GM04503 (cell line): ENCODE results near the gene KRT25.
A peak's percentile ranks its signal among the peaks of the same experiment; 100 is the strongest.

Experiments used
- DNase-seq: peaks from one replicate; pipeline ENCODE4 v3.0.0-alpha.2; 2012; ENCODE audit warnings: low read depth

Gene KRT25

DNA sequence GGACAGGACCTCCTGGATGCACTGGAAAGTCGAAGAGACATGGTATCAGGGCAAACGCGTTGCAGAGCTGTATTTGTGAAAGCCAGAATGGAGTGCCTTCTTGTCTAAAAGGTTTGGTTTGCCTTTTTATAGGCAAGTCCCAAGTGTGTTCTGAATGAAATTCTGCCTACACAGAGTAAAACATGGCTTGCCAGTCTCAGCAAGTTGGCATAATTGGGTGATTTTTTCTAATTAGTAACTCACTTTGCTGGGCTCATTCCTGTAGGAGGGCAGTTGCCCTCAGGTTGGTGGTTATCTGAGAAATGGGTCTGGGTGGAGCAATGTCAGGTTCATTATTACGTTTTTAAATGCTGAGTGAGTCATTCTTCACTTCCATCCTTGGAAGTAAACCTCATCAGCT lies at the start of gene KRT25:
TSS of gene KRT25 (minus strand) at position 101 of the 400 bp plus-strand sequence. CDS start at position 41, 60 bp downstream.
- no peak for DNase-seq

- DNase-seq = no peak
Observed at GRCh38 chr17:40803617-40804082, 48.5 kb upstream of the KRT25 start.

GRCh38 chr17:40801157-40801556 lies 46.0 kb upstream of the KRT25 start:
- no peak for DNase-seq

- DNase-seq = no peak
Observed at GRCh38 chr17:40800381-40800780, 45.2 kb upstream of the KRT25 start.

- DNase-seq = no peak
Observed at GRCh38 chr17:40799859-40800258, 44.7 kb upstream of the KRT25 start, which contains the start of gene KRT28. KRT28 (minus strand) TSS chr17:40799959; CDS start chr17:40799893, 66 bp downstream.

GRCh38 chr17:40796846-40797245 lies 41.7 kb upstream of the KRT25 start:
- no peak for DNase-seq

DNA sequence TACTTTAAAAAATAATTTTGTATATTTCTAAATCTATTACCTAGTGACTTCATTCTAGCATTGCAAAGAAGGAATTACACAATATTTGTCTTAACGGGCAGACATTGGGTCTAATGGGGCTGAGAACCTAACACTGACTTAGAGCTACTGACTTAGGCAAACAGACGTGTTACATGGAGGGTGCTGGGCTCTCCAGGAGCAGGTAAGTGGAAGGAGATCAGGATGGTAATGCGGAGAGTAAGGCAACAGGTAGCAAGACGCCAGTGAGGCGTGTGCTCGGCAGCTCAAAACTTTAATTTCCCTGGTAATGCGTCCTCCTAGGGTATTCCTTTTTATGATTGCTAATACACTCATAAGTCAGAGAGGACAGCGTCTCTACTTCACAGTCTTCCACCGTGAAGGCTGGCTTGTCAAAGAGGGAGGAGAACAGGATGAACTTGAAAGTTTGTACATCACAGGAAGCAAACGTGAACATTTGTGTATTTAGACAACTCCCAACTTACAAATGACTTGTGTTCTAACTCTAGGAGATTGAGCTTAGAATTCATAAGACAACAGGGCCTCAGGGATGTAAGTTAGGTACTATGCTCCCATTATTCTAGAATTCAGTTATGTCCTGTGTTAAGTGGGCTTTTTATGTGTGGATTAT lies 40.0 kb upstream of the KRT25 start:
- no peak for DNase-seq

DNA sequence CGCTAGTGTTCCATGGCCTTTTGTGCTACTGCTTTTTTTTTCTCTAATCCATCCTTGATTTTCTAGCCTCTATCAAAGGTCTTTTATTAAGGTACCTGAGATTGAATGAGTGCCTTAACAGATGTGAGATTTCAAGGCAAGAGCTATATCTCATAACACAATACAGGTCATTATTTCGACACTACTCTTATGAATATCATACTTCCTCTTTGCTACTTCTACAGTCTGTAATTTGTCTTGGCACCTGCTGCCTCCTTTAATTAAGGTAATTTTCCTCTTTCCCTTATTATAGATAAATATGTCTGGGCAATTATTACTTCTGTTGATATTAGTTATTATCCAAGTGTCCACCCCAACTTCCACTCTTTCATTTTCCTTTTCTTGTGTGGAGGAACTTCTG lies 39.3 kb upstream of the KRT25 start:
- DNase-seq = no peak

GRCh38 chr17:40793832-40794231 lies 38.7 kb upstream of the KRT25 start:
- no peak for DNase-seq

GRCh38 chr17:40791787-40792436 lies 36.8 kb upstream of the KRT25 start:
- peak; percentile 16 for DNase-seq

GRCh38 chr17:40791111-40791510 lies 36.0 kb upstream of the KRT25 start:
- DNase-seq = peak; percentile 30

DNA sequence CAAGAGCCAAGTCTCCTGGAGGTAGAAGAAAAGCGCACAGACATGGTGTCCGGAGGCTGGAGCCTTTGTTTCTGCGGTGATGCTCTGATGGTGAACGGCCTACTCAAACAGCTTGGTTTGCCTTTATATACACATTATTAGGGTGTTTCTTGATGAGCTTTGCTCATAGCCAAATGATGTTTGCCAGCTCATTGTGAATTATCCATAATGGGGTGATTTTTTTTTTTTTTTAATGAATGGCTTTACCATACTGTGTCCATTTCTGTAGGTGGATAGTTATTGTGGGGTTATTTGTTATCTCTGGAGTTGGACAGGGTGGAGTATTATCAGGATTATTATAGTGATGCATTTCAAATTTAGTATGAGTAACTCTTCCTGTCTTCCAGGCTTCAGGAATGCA lies 27.3 kb upstream of the KRT25 start, which contains the start of gene KRT27:
TSS of gene KRT27 (minus strand) at position 101 of the 400 bp plus-strand sequence. CDS start at position 44, 57 bp downstream.
- no peak for DNase-seq

GRCh38 chr17:40779181-40779909 lies 24.2 kb upstream of the KRT25 start:
- DNase-seq = no peak

DNA sequence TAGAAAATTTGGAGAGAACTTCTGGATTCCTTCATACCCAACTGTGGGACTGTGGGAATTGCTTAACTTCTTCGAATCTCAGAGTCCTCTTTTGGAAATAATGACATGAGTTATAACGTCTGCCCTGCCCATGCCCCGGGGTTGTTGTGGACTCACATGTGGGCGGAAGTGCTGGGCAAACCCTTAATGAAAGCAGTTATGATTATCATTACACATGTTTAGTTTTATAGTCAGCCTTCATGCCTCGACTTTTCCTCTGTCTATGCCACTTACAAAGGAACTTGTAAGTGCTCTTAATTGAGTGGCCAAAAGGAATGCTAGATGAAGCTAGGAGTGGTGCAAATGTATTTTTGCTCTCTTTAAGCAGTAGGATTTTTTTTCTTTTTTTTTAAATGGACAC lies 23.3 kb upstream of the KRT25 start:
- DNase-seq = no peak

- DNase-seq = no peak
Observed at GRCh38 chr17:40777971-40778370, 22.8 kb upstream of the KRT25 start.

DNA sequence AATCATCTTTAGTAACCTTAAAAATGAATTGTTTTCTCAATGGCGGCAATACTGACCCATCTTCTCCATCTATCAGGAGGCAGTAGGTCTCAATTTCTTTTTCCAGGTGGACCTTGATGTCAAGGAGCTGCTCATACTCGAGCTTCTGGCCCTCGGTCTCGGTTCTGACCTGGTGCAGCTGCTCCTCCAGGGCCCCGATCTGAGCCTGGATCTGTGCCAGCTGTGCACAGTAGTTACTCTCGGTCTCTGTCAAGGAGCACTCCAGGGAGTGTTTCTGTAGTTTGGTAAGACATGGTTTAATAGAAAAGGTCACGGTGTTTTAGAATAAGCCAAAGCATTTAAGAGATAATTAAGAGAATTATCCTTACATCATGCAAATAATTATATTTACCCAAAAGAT lies 22.3 kb upstream of the KRT25 start:
- no peak for DNase-seq

DNA sequence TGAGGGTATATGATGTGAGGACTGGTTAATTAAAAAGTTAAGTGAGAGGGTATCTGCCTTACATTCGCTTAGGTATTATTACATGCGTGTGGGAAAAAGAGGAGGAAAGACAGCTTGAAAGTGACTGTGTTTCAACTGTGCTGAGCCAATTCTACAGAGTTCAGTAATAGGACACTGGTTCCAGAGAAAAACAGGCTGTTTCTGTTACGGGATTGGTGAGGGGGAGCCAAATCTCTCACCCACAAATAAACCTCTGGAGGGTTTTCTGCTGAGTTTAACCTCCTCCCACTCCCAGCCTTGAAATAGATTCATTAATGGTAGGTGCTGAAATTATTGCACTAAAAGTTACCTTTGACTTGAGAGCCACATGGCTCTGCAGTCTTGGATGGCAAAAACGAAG lies 20.8 kb upstream of the KRT25 start:
- no peak for DNase-seq

- no peak for DNase-seq
Observed at GRCh38 chr17:40772101-40772500, 17.0 kb upstream of the KRT25 start, which contains the start of gene KRT26. KRT26 (minus strand) TSS chr17:40772201; CDS start chr17:40772113, 88 bp downstream.

DNA sequence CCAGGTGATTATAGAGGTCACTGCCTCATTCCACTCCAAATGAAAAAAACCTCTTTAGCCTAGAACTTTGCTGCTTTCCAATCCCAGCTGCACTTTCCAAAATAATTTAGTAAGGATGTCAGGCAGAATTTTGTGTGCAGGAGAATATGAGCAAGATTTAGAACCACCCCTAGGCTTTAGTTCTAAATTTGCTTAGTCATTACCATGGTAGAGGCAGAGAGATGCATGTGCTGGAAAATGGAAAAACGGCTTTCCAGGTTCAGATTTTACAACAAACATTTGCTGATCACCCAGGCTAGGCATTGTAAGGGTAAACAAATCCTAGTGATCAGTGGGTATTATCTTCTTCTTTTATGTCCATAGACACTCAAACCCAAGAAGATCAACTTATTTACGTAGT lies 10.5 kb upstream of the KRT25 start:
- DNase-seq = no peak

GRCh38 chr17:40763752-40764151 lies 8.6 kb upstream of the KRT25 start:
- DNase-seq = no peak

GRCh38 chr17:40760105-40761016 lies 5.2 kb upstream of the KRT25 start:
- no peak for DNase-seq

DNA sequence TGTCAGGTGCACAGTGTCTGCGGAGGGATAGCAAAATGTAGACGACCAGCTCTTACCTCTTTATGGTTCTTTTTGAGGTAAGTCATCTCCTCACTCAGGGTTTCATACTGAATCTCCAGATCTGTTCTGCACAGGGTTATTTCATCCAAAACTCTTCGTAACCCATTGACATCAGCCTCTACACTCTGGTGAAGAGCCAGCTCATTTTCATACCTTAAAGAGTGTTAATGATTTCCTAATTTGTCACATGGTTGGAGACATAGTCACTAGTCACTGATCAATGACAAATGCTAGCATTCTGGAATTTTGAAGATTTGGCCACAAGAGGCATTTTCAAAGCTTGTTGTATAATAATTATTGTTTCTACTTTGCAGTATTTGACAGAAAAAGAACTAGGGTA lies 1.3 kb downstream of the KRT25 start:
- DNase-seq = no peak
